ENCODE measurements around the gene TGFA. TPM values are rescaled to one million over a fixed set of nuclear protein-coding genes. Genes with fewer than 3 reads are reported as not detected.

Gene TGFA
- total and polyA plus RNA-seq, 10 of the 15 experiments (the other 5 are each of a cell fraction or from before 2014, with no cell fraction given): 0.03 to 0.23 TPM; not detected in 8

DNA sequence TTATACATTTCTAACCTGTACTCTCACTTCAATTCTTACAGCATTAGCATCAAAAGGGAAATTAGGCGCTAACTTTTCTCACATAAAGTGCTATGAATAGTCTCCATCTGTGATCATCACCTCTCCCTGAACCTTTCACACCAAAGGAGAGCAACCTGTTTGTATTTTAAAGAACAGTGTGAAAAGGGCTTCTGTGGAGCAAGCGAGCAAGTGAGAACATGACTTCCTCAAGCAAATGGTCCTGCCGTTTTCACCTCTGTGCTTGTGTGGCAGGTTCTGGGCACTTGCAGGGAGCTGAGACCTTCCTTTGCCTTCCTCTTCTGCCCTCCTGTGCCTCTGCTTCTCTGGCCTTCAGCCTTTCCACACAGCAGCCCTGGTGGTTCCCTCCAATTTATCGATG lies 51.9 kb downstream of the TGFA start (continued):
- TF ChIP-seq ZNF274 (IDR thresholded peaks at IDR 0.05; ENCODE audit: insufficient read depth, insufficient read length): no peak

DNA sequence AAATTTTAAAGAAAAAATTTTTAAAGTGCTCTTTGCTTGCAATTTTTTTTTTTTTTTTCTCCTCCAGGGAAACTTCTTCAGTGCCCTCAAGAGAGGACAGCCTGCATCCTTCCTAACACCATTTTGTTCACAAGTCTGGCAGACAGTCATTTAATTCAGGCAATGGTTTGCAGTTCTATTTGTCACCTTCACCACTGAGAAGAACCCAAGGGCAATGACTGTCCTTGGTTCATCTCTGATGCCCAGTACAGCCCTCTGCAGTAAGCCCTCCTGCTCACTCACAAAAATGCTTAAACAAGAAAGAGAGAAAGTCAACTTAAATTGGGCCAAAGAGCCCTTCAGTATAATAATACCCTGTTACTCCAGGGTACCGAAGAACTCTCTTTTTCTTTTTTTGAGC lies 52.4 kb downstream of the TGFA start:
- Histone ChIP-seq H3K9ac (ENCODE audit: control insufficient read depth, insufficient read depth, low read length) (no peak overlapping the region), H3K36me3 (ENCODE audit: control insufficient read depth in 2 of 2, insufficient read depth in 2 of 2, low read length in 1 of 2) (no peaks in the 10 kb centered on the region), H2AFZ (ENCODE audit: control insufficient read depth, low read depth, low read length) (no peak overlapping the region), H3K27me3 (replicated peaks in 1 of 2; ENCODE audit: control insufficient read depth in 2 of 2, insufficient read depth in 2 of 2, low read length in 1 of 2) (peaks cover 0 to 2% of the 10 kb centered on the region in 2 experiments; a peak in 3 of 4 replicates), H3K9me3 (replicated peaks; ENCODE audit: control insufficient read depth, insufficient read depth, low read length) (no peaks in the 10 kb centered on the region), H3K4me1 (ENCODE audit: control insufficient read depth, insufficient read depth, low read length) (no peaks in the 10 kb centered on the region), H3K4me2 (ENCODE audit: control insufficient read depth, insufficient read depth) (no peak overlapping the region), H3K79me2 (ENCODE audit: control insufficient read depth, insufficient read depth, low read length) (no peaks in the 10 kb centered on the region), H4K20me1 (ENCODE audit: control insufficient read depth, insufficient read depth) (no peaks in the 10 kb centered on the region), H3K4me3 (no peak overlapping the region), H3K27ac (ENCODE audit: control insufficient read depth, insufficient read depth) (no peak overlapping the region)
- POLR2A ChIA-PET: interaction anchor here (0.6 kb wide), 1 partner anchor 464 kb away, joined by 3 read pairs; no protein-coding TSS in a partner anchor
- in situ Hi-C loops (cut with MboI): no loop called here
- no TSS peak for BruUV-seq (replicated peaks)
- FAIRE-seq: no peak
- SMC1A ChIA-PET (ENCODE audit: uncharacterized antibody, unreplicated experiment): interaction anchor here (0.6 to 1.0 kb wide), 2 partner anchors 27 to 268 kb away, joined by 3 read pairs; no protein-coding TSS in a partner anchor
- ATAC-seq: no peak
- intact Hi-C loops (cut with micrococcal nuclease; ENCODE audit: unreplicated experiment): no loop called here
- 48% methylated on average over 1 of the region's 1 CpG for WGBS (ENCODE audit: insufficient coverage, insufficient replicate concordance, low lambda C conversion rate, missing lambda C conversion rate)
- CTCF ChIA-PET: interaction anchor here (1.1 kb wide), 1 partner anchor 198 kb away, joined by 4 read pairs; no protein-coding TSS in a partner anchor
- DNase-seq (ENCODE audit: low read depth, low spot score): no peak
- RAD21 ChIA-PET (ENCODE audit: unreplicated experiment): no interaction called here
- no peak for TF ChIP-seq JUNB (IDR thresholded peaks at IDR 0.05)
- TF ChIP-seq IKZF2 (IDR thresholded peaks at IDR 0.05): no peak
- TF ChIP-seq, protein P1, sequence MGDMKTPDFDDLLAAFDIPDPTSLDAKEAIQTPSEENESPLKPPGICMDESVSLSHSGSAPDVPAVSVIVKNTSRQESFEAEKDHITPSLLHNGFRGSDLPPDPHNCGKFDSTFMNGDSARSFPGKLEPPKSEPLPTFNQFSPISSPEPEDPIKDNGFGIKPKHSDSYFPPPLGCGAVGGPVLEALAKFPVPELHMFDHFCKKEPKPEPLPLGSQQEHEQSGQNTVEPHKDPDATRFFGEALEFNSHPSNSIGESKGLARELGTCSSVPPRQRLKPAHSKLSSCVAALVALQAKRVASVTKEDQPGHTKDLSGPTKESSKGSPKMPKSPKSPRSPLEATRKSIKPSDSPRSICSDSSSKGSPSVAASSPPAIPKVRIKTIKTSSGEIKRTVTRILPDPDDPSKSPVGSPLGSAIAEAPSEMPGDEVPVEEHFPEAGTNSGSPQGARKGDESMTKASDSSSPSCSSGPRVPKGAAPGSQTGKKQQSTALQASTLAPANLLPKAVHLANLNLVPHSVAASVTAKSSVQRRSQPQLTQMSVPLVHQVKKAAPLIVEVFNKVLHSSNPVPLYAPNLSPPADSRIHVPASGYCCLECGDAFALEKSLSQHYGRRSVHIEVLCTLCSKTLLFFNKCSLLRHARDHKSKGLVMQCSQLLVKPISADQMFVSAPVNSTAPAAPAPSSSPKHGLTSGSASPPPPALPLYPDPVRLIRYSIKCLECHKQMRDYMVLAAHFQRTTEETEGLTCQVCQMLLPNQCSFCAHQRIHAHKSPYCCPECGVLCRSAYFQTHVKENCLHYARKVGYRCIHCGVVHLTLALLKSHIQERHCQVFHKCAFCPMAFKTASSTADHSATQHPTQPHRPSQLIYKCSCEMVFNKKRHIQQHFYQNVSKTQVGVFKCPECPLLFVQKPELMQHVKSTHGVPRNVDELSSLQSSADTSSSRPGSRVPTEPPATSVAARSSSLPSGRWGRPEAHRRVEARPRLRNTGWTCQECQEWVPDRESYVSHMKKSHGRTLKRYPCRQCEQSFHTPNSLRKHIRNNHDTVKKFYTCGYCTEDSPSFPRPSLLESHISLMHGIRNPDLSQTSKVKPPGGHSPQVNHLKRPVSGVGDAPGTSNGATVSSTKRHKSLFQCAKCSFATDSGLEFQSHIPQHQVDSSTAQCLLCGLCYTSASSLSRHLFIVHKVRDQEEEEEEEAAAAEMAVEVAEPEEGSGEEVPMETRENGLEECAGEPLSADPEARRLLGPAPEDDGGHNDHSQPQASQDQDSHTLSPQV (IDR thresholded peaks at IDR 0.05): no peak
- TF ChIP-seq, protein P2, sequence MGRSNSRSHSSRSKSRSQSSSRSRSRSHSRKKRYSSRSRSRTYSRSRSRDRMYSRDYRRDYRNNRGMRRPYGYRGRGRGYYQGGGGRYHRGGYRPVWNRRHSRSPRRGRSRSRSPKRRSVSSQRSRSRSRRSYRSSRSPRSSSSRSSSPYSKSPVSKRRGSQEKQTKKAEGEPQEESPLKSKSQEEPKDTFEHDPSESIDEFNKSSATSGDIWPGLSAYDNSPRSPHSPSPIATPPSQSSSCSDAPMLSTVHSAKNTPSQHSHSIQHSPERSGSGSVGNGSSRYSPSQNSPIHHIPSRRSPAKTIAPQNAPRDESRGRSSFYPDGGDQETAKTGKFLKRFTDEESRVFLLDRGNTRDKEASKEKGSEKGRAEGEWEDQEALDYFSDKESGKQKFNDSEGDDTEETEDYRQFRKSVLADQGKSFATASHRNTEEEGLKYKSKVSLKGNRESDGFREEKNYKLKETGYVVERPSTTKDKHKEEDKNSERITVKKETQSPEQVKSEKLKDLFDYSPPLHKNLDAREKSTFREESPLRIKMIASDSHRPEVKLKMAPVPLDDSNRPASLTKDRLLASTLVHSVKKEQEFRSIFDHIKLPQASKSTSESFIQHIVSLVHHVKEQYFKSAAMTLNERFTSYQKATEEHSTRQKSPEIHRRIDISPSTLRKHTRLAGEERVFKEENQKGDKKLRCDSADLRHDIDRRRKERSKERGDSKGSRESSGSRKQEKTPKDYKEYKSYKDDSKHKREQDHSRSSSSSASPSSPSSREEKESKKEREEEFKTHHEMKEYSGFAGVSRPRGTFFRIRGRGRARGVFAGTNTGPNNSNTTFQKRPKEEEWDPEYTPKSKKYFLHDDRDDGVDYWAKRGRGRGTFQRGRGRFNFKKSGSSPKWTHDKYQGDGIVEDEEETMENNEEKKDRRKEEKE (IDR thresholded peaks at IDR 0.05): no peak
- no peak for TF ChIP-seq NFIC (IDR thresholded peaks at IDR 0.05; ENCODE audit: low read depth, low read length)
- no peak for TF ChIP-seq ZNF207 (IDR thresholded peaks at IDR 0.05; ENCODE audit: borderline replicate concordance)
- TF ChIP-seq YY1 (IDR thresholded peaks at IDR 0.05; ENCODE audit: low read depth, low read length): no peak
- TF ChIP-seq NFXL1 (IDR thresholded peaks at IDR 0.05; ENCODE audit: borderline replicate concordance): no peak
- TF ChIP-seq HDAC6 (IDR thresholded peaks at IDR 0.05; ENCODE audit: unreplicated experiment): no peak
- no peak for TF ChIP-seq MYB (IDR thresholded peaks at IDR 0.05; ENCODE audit: borderline replicate concordance, low read depth, low read length)
- TF ChIP-seq, protein P3, sequence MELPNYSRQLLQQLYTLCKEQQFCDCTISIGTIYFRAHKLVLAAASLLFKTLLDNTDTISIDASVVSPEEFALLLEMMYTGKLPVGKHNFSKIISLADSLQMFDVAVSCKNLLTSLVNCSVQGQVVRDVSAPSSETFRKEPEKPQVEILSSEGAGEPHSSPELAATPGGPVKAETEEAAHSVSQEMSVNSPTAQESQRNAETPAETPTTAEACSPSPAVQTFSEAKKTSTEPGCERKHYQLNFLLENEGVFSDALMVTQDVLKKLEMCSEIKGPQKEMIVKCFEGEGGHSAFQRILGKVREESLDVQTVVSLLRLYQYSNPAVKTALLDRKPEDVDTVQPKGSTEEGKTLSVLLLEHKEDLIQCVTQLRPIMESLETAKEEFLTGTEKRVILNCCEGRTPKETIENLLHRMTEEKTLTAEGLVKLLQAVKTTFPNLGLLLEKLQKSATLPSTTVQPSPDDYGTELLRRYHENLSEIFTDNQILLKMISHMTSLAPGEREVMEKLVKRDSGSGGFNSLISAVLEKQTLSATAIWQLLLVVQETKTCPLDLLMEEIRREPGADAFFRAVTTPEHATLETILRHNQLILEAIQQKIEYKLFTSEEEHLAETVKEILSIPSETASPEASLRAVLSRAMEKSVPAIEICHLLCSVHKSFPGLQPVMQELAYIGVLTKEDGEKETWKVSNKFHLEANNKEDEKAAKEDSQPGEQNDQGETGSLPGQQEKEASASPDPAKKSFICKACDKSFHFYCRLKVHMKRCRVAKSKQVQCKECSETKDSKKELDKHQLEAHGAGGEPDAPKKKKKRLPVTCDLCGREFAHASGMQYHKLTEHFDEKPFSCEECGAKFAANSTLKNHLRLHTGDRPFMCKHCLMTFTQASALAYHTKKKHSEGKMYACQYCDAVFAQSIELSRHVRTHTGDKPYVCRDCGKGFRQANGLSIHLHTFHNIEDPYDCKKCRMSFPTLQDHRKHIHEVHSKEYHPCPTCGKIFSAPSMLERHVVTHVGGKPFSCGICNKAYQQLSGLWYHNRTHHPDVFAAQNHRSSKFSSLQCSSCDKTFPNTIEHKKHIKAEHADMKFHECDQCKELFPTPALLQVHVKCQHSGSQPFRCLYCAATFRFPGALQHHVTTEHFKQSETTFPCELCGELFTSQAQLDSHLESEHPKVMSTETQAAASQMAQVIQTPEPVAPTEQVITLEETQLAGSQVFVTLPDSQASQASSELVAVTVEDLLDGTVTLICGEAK (IDR thresholded peaks at IDR 0.05; ENCODE audit: borderline replicate concordance): no peak
